ENCODE data around the gene COL6A3.
A peak's percentile ranks its signal among the peaks of the same experiment; 100 is the strongest.

COL6A3 gene

GRCh38 chr2:237433920-237434676 is 20.1 kb upstream of the COL6A3 start:
- peaks cover 6% of the 10 kb centered on the region; the same call in 1 of the 2 replicates for H3K27me3 ChIP-seq (ENCODE audit: low read depth)
- no peaks in the 10 kb centered on the region for H3K36me3 ChIP-seq (replicated peaks)
- in situ Hi-C loops (cut with MboI; ENCODE audit: low sequenced_read_pairs), result no loop called here
- no peaks in the 10 kb centered on the region for H3K4me1 ChIP-seq
- no peak for DNase-seq (ENCODE audit: low spot score in 2 of 2)
- H3K4me3 ChIP-seq, result no peak overlapping the region
- H3K9me3 ChIP-seq, result no peaks in the 10 kb centered on the region

GRCh38 chr2:237432484-237433092 is 18.6 kb upstream of the COL6A3 start:
- Histone ChIP-seq H3K36me3 (replicated peaks) (no peaks in the 10 kb centered on the region), H3K27me3 (ENCODE audit: low read depth) (peaks cover 6% of the 10 kb centered on the region; the same call in 1 of the 2 replicates), H3K4me3 (no peak overlapping the region), H3K9me3 (no peaks in the 10 kb centered on the region), H3K4me1 (no peaks in the 10 kb centered on the region)
- DNase-seq (ENCODE audit: low spot score in 2 of 2), result no peak
- in situ Hi-C loops (cut with MboI; ENCODE audit: low sequenced_read_pairs), result no loop called here

- in situ Hi-C loops (cut with MboI; ENCODE audit: low sequenced_read_pairs), result no loop called here
- no peaks in the 10 kb centered on the region for H3K9me3 ChIP-seq
- H3K4me1 ChIP-seq, result no peaks in the 10 kb centered on the region
- no peaks in the 10 kb centered on the region for H3K36me3 ChIP-seq (replicated peaks)
- no peak overlapping the region for H3K4me3 ChIP-seq
- DNase-seq (ENCODE audit: low spot score in 2 of 2), result no peak
- H3K27me3 ChIP-seq (ENCODE audit: low read depth), result peaks cover 6% of the 10 kb centered on the region; the same call in 1 of the 2 replicates
Measured at GRCh38 chr2:237431837-237432236, 17.9 kb upstream of the COL6A3 start.

- H3K36me3 ChIP-seq (replicated peaks), result no peaks in the 10 kb centered on the region
- no peak overlapping the region for H3K4me3 ChIP-seq
- peaks cover 6% of the 10 kb centered on the region; the same call in 1 of the 2 replicates for H3K27me3 ChIP-seq (ENCODE audit: low read depth)
- no peaks in the 10 kb centered on the region for H3K9me3 ChIP-seq
- in situ Hi-C loops (cut with MboI; ENCODE audit: low sequenced_read_pairs), result no loop called here
- no peak for DNase-seq (ENCODE audit: low spot score in 2 of 2)
- no peaks in the 10 kb centered on the region for H3K4me1 ChIP-seq
Measured at GRCh38 chr2:237431372-237431771, 17.4 kb upstream of the COL6A3 start.

GRCh38 chr2:237430861-237431260 is 16.9 kb upstream of the COL6A3 start:
- H3K4me1 ChIP-seq, result no peaks in the 10 kb centered on the region

GRCh38 chr2:237429753-237430152 is 15.8 kb upstream of the COL6A3 start:
- in situ Hi-C loops (cut with MboI; ENCODE audit: low sequenced_read_pairs), result no loop called here
- peaks cover 8% of the 10 kb centered on the region; the same call in 1 of the 2 replicates for H3K27me3 ChIP-seq (ENCODE audit: low read depth)
- H3K4me3 ChIP-seq, result no peak overlapping the region
- H3K9me3 ChIP-seq, result no peaks in the 10 kb centered on the region
- no peak for DNase-seq (ENCODE audit: low spot score in 2 of 2)
- H3K4me1 ChIP-seq, result no peaks in the 10 kb centered on the region
- no peaks in the 10 kb centered on the region for H3K36me3 ChIP-seq (replicated peaks)

More at GRCh38 chr2:237430861-237431260, 16.9 kb upstream of the COL6A3 start:
- Histone ChIP-seq H3K4me3 (no peak overlapping the region), H3K36me3 (replicated peaks) (no peaks in the 10 kb centered on the region), H3K9me3 (no peaks in the 10 kb centered on the region), H3K27me3 (ENCODE audit: low read depth) (peaks cover 6% of the 10 kb centered on the region; the same call in 1 of the 2 replicates)
- in situ Hi-C loops (cut with MboI; ENCODE audit: low sequenced_read_pairs), result no loop called here
- DNase-seq (ENCODE audit: low spot score in 2 of 2), result no peak

- no peak overlapping the region for H3K4me3 ChIP-seq
- no peaks in the 10 kb centered on the region for H3K9me3 ChIP-seq
- H3K36me3 ChIP-seq (replicated peaks), result no peaks in the 10 kb centered on the region
- H3K27me3 ChIP-seq (ENCODE audit: low read depth), result peaks cover 8% of the 10 kb centered on the region; the same call in 1 of the 2 replicates
- H3K4me1 ChIP-seq, result no peaks in the 10 kb centered on the region
- DNase-seq (ENCODE audit: low spot score in 2 of 2), result no peak
- in situ Hi-C loops (cut with MboI; ENCODE audit: low sequenced_read_pairs), result no loop called here
Measured at GRCh38 chr2:237427769-237428506, 14.0 kb upstream of the COL6A3 start.

GRCh38 chr2:237426517-237426916 is 12.6 kb upstream of the COL6A3 start:
- Histone ChIP-seq H3K4me3 (no peak overlapping the region), H3K36me3 (replicated peaks) (no peaks in the 10 kb centered on the region), H3K9me3 (no peaks in the 10 kb centered on the region), H3K4me1 (no peaks in the 10 kb centered on the region), H3K27me3 (ENCODE audit: low read depth) (0 out of 2 replicates have a peak, but pooled peaks cover 2% of the 10 kb centered on the region)
- no peak for DNase-seq (ENCODE audit: low spot score in 2 of 2)
- in situ Hi-C loops (cut with MboI; ENCODE audit: low sequenced_read_pairs), result no loop called here

- in situ Hi-C loops (cut with MboI; ENCODE audit: low sequenced_read_pairs), result no loop called here
- no peaks in the 10 kb centered on the region for H3K4me1 ChIP-seq
- H3K4me3 ChIP-seq, result no peak overlapping the region
- H3K27me3 ChIP-seq (ENCODE audit: low read depth), result 0 out of 2 replicates have a peak, but pooled peaks cover 2% of the 10 kb centered on the region
- no peak for DNase-seq (ENCODE audit: low spot score in 2 of 2)
- no peaks in the 10 kb centered on the region for H3K36me3 ChIP-seq (replicated peaks)
- H3K9me3 ChIP-seq, result no peaks in the 10 kb centered on the region
Measured at GRCh38 chr2:237425320-237425719, 11.4 kb upstream of the COL6A3 start.

GRCh38 chr2:237424544-237424943 is 10.6 kb upstream of the COL6A3 start:
- 0 out of 2 replicates have a peak, but pooled peaks cover 2% of the 10 kb centered on the region for H3K27me3 ChIP-seq (ENCODE audit: low read depth)
- in situ Hi-C loops (cut with MboI; ENCODE audit: low sequenced_read_pairs), result no loop called here
- no peaks in the 10 kb centered on the region for H3K36me3 ChIP-seq (replicated peaks)
- DNase-seq (ENCODE audit: low spot score in 2 of 2), result no peak
- H3K4me1 ChIP-seq, result no peaks in the 10 kb centered on the region
- H3K9me3 ChIP-seq, result no peaks in the 10 kb centered on the region
- no peak overlapping the region for H3K4me3 ChIP-seq

- no peaks in the 10 kb centered on the region for H3K36me3 ChIP-seq (replicated peaks)
- no peaks in the 10 kb centered on the region for H3K4me1 ChIP-seq
- no peak for DNase-seq (ENCODE audit: low spot score in 2 of 2)
- H3K4me3 ChIP-seq, result no peak overlapping the region
- 0 out of 2 replicates have a peak, but pooled peaks cover 2% of the 10 kb centered on the region for H3K27me3 ChIP-seq (ENCODE audit: low read depth)
- in situ Hi-C loops (cut with MboI; ENCODE audit: low sequenced_read_pairs), result no loop called here
- H3K9me3 ChIP-seq, result no peaks in the 10 kb centered on the region
Measured at GRCh38 chr2:237423891-237424290, 9.9 kb upstream of the COL6A3 start.

GRCh38 chr2:237422309-237422708 is 8.3 kb upstream of the COL6A3 start:
- in situ Hi-C loops (cut with MboI; ENCODE audit: low sequenced_read_pairs), result no loop called here
- 0 out of 2 replicates have a peak, but pooled peaks cover 2% of the 10 kb centered on the region for H3K27me3 ChIP-seq (ENCODE audit: low read depth)

GRCh38 chr2:237421542-237422116 is 7.7 kb upstream of the COL6A3 start:
- in situ Hi-C loops (cut with MboI; ENCODE audit: low sequenced_read_pairs), result no loop called here
- Histone ChIP-seq H3K36me3 (replicated peaks) (no peaks in the 10 kb centered on the region), H3K27me3 (ENCODE audit: low read depth) (0 out of 2 replicates have a peak, but pooled peaks cover 2% of the 10 kb centered on the region), H3K4me3 (no peak overlapping the region), H3K4me1 (no peaks in the 10 kb centered on the region), H3K9me3 (no peaks in the 10 kb centered on the region)
- peak; percentile 30 to 79 for DNase-seq (ENCODE audit: low spot score in 2 of 2)

More at GRCh38 chr2:237422309-237422708, 8.3 kb upstream of the COL6A3 start:
- Histone ChIP-seq H3K4me1 (no peaks in the 10 kb centered on the region), H3K4me3 (no peak overlapping the region), H3K9me3 (no peaks in the 10 kb centered on the region), H3K36me3 (replicated peaks) (no peaks in the 10 kb centered on the region)
- DNase-seq (ENCODE audit: low spot score in 2 of 2), result no peak

Data from HAP-1 (cell line).